NCI-H1694 (cell line): ENCODE data around the gene GOLGA6L22.
"Not testable (repeated sequence)": the region's sequence is repeated elsewhere in the genome, so short reads cannot be mapped to it uniquely, and the experiment has no call there.

ENCODE experiments used
- DNase-seq: peaks from one replicate; lab custom pipeline; 2025; lab: John Stamatoyannopoulos, UW

Gene GOLGA6L22

DNA sequence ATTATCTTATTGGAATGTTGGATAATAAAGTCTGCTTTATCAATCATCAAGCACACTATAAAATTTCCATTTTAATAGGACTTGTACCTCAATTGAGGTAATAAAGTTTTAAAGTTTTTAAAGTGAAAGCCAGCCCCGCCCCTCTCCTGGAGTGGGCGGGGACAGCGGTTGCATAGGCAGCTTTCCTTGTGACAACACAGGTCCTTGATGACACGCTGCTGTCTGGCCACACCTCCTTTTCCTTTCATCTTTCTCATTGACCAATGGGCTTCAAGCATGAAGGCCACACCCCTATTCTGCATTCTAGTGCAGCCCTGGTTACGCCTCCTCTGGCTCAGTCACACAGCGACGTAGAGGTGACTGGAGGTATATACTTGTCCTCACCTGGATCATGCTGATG is at the start of gene GOLGA6L22:
GOLGA6L22 (plus strand) TSS at position 301 of the 400 bp plus-strand sequence; CDS start at position 392, 91 bp downstream.
- not testable (repeated sequence) for DNase-seq

GRCh38 chr15:22417288-22417687 is 41.4 kb upstream of the GOLGA6L22 start:
- not testable (repeated sequence) for DNase-seq

DNA sequence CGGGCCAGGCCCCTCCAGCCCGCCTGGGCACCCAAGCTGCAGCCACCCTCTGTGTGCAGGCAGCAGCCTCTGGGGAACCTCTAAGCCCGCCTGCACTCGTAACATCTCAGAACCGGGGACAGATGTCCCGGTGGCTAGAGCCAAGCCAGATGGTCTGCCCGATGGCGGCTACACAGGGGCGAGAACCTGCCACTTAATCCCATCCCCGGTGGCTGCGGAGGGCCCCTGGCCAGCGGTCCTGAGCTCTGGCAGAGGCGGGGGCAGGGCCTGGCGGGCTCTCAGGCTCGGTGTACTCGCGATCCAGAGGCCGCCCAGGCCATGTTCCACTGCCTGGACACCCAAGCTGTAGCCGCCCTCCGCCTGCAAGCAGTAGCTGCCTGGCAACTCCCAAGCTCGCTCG is 40.9 kb upstream of the GOLGA6L22 start:
- not testable (repeated sequence) for DNase-seq

DNA sequence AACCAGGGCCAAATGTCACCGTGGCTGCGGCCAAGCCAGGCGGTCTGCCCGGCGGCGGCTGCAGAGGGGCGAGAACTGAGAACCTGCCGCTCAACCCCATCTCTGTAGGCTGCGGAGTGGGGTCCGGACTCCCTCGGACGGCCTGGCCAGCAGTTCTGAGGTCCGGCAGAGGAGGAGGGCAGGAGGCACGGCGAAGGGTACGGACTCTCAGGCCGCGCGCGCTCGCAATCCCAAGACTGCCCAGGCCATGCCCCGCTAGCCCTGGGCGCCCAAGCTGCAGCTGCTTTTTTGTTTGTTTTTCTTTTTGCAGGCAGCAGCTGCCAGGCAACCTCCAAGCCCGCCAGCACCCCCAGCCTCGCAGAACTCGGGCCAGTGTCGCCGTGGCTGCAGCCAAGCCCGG is 40.5 kb upstream of the GOLGA6L22 start:
- DNase-seq = not testable (repeated sequence)

DNA sequence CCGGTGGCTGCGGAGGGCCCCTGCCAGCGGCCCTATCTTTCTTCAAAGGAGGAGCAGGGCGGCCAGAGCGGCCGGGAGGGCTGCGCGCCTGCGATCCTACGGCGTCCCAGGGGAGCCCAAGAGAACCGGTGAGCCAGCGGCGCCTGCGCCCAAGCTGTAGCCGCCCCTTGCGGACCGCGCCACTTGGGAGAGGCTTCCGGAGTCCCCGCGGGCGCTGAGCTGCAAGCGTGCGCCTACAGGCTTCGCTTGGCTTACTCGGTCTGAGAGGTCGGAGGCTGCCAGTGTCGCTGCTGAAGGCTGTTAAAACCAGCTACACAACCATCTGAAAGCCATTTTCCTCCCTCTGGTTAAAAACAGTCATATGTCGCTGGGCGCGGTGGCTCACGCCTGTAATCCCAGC is 40.0 kb upstream of the GOLGA6L22 start:
- not testable (repeated sequence) for DNase-seq

DNA sequence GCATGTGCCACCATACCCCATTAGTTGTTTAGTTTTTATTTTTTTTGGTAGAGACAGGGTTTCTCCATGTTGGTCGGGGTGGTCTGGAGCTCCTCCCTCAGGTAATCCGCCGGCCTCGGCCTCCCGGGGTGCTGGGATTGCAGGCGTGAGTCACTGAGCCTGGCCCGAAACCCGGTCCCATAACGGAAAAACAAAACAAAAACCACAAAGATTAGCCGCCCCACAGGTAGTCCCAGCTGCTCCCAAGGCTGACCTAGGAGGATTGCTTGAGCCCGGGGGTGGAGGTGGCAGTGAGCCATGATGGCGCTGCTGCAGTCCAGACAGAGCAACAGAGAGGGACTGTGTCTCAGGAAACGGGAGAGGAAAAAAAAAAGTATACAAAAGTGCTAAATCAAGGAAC is 38.4 kb upstream of the GOLGA6L22 start:
- DNase-seq = not testable (repeated sequence)

DNA sequence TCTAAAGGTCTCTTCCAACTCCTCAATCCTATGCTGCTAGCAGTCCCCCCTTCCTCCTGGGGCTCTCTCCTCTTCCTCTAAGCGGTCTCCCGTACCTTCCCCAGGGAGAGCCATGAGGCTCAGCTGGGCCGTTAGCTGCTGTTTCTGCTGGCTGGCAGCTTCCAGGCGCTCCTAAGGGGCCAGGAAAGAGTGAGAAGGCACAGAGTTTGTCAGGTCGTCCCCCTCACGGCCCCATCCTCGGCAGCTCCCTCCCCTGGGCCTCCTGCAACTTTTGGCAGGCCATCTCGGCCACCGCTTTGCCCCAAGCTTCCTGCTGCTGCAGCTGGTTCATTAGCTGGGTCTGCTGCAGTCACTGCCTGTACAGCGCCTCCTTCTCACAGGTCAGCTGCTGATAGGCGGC is 29.3 kb upstream of the GOLGA6L22 start:
- DNase-seq = not testable (repeated sequence)

DNA sequence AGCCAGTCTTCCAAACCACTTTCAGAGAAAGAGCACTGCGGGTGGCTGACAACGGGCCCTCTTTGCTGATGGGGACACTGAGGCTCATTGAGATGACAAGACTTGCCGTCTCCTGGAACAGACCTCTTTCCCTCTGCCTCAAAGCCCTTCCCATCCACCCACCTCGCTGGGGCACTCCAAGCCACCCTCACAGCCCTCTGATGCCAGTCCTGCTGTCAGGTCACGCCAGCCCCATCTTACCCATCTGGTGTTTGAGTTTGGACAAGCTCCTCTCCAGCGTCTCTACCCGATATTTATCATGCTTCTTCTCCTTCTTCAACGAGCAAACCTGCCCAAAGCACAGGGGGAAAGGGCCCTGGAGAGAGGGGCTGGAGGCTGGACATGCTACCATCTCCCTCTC is 27.0 kb upstream of the GOLGA6L22 start:
- DNase-seq = not testable (repeated sequence)

DNA sequence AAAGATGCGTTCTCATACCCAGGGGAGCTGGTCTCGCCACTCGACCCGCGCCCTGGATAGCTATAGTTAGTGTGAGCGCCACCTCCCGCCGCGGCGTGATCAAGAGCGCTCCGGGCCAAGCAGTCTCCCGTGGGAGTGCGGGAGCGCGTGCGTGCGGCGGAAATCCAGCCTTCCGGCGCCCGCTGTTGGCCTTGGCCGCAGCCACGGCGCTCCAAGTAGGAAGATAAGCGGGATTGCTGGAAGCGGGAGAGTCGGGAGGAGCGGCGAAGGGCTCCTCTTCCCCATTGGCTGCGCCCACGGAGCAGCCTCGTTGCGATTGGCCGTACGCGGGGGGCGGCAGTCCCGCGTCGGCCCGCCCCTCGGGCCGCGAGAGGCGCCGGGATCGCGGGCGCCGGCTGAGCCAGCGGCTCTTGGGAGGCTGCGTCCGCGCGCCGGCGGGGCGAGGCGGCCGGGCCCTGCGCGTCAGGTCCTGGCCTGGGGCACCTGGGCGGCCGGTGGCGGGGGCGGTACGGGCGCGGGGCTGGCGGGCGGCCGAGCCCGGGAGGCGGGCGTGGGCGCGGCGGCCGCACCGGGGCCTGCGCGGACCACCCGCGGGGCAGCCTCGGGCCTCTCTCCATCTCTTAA is 35.9 kb downstream of the GOLGA6L22 start:
- DNase-seq = not testable (repeated sequence)

- DNase-seq = not testable (repeated sequence)
Measured at GRCh38 chr15:22497200-22497599, 38.5 kb downstream of the GOLGA6L22 start.

GRCh38 chr15:22498220-22498925 is 39.7 kb downstream of the GOLGA6L22 start:
- not testable (repeated sequence) for DNase-seq

- DNase-seq = not testable (repeated sequence)
Measured at GRCh38 chr15:22502272-22502671, 43.6 kb downstream of the GOLGA6L22 start.

DNA sequence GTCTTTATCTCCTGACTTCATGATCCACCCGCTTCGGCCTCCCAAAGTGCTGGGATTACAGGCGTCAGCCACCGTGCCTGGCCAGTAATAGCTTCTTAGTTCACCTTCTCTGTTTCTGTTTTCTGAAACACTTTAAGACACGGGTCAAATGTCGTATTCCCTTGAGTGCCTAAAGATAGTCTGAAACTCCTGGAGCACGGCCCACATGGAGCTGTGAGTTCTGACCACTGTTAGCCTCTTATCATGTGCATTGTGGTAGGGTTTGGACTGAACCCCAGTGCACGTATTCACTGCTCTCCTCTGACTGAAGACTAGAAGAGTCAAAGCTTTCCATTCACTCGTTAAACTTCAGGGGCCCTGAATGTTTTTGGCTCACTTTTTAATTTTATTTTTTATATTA is 48.3 kb downstream of the GOLGA6L22 start:
- not testable (repeated sequence) for DNase-seq

GRCh38 chr15:22516140-22516539 is 57.4 kb downstream of the GOLGA6L22 start:
- DNase-seq = not testable (repeated sequence)
